Right renal cortex interstitium (tissue), 3 donors: Measurements from ENCODE around the gene TSPAN31. TPM values are rescaled to one million over a fixed set of nuclear protein-coding genes. Genes with fewer than 3 reads are reported as not detected.

Experiments
- DNase-seq, 3 donors: peaks; one replicate each; pipeline ENCODE4 v3.0.0-alpha.2; 2013; ENCODE audit warnings: low read depth in 3 of 3, low spot score in 2 of 3
- polyA plus RNA-seq, 3 donors: library from polyadenylated mRNA; unstranded; fragments of 120-200 nt; gene quantifications; one replicate each; pipeline ENCODE4 v1.2.1, GENCODE V29; 2013; ENCODE audit not compliant: insufficient read length in 3 of 3

The TSPAN31 gene
- polyA plus RNA-seq, 3 donors: 97.4 to 110 (median 109) TPM

DNA sequence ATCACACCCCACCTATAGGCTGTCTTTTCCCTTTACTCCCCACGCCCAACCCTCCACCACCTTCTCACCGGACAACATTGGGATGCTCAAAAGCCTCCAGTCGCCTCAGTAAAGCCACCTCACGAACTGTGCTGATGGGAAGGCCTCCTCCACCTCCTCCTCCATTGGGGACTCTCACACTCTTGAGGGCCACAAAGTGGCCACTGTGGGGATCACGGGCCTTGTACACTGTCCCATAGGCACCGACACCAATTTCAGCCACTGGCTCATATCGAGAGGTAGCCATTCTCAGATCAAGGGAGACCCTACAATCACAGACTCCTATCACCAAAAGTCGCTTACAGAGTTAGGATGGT lies 6.6 kb downstream of the TSPAN31 start:
- DNase-seq: no peak

GRCh38 chr12:57751788-57752667 lies 7.2 kb downstream of the TSPAN31 start, which contains the start of gene CDK4:
CDK4 (minus strand) TSS chr12:57752310; CDS start chr12:57751717, 593 bp downstream.
- DNase-seq: peak; percentile 94 to 97 (median 94)

- DNase-seq: no peak
These were observed 7.8 kb downstream of the TSPAN31 start for GRCh38 chr12:57752668-57753000.

- no peak for DNase-seq
These were observed 9.0 kb downstream of the TSPAN31 start for GRCh38 chr12:57753756-57754337.

GRCh38 chr12:57754411-57755193 lies 9.8 kb downstream of the TSPAN31 start, which contains the start of gene MARCHF9:
MARCHF9 (plus strand) TSS chr12:57755103; CDS start chr12:57755529, 426 bp downstream.
- DNase-seq: no peak

DNA sequence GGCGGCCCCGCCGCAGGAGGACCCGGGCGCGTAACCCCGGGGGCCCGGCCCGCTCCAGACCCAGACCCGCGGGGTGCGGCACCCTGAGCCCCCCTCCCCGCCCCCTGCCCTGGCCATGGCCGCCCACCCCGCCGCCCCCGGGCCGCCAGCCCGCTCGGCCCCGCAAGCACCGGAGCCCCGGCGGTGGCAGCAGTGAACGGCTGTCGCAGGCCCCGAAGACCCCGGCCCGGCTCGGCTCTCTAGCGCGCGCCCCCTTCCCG lies 10.3 kb downstream of the TSPAN31 start:
- no peak for DNase-seq

GRCh38 chr12:57755454-57756372 lies 10.9 kb downstream of the TSPAN31 start:
- no peak for DNase-seq

DNA sequence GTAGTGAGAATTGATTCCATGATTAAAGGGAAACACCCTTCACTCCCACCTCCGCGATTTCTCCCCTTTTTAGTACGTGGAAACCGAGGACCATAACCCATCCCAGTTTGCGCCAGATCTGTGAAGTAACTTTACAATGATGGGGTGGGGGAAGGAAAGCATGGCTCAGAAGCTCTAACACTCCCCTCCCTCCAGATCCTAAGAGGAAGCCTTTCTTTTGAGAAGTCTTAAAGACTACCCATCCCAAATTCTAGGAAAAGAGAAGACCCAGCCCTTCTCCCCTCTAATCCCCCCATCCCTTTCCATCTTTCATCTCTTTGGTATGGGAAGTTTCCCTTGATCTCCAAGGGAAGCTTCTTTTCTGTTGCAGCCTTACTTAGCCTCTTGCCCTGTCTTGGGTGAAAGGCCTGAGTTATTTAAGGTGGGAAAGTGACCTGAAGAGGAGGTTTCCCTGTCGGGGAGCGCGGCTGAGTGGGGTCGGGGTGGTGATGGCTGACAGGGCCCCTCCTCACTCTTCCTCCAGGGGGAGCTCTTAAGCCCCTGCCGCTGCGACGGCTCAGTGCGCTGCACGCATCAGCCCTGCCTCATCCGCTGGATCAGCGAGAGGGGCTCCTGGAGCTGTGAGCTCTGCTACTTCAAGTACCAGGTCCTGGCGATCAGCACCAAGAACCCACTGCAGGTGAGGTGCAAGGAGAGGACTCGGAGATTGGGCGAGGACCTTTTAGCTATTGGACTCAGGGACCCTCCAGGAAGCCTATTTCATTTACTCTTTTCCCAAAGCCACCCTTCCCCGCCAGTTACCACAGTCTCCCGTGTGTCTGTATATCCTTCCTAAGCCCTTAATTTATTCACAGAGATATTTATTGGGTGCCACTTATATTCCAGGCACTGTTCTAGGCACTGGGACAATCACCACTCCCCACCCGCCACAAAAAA lies 11.8 kb downstream of the TSPAN31 start:
- no peak for DNase-seq

- no peak for DNase-seq
These were observed 12.9 kb downstream of the TSPAN31 start for GRCh38 chr12:57757771-57758170.

DNA sequence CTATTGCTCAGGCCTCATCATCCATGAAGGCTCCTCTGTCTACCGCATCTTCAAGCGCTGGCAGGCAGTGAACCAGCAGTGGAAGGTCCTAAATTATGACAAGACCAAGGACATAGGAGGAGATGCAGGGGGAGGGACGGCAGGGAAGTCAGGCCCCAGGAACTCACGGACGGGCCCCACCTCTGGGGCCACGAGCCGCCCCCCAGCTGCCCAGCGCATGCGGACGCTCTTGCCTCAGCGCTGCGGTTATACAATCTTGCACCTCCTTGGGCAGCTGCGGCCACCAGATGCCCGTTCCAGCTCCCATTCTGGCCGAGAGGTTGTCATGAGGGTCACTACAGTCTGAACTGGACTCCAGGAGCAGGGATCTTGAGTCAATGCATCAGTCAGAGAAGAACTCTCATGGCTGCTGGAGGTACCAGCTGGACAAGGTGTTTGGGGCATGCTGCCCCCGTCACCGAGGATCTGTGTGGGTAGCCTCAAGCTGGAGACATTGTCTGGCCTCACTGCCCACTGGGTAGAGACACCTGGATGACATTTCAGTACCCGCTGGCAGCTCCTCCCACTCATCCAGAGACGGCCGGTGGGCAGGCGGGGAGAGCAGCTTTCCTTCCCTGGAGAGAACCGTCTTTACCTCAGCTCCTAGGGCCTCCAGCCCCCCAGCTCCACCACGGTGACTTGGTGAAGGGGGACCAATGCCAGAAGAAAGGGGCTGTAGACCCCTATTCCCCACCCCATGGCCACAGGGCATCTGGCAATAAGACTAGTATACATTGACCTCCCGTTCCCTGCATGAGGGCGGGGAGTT lies 13.9 kb downstream of the TSPAN31 start:
- DNase-seq: no peak

- DNase-seq: no peak
These were observed 14.6 kb downstream of the TSPAN31 start for GRCh38 chr12:57759360-57759980.

DNA sequence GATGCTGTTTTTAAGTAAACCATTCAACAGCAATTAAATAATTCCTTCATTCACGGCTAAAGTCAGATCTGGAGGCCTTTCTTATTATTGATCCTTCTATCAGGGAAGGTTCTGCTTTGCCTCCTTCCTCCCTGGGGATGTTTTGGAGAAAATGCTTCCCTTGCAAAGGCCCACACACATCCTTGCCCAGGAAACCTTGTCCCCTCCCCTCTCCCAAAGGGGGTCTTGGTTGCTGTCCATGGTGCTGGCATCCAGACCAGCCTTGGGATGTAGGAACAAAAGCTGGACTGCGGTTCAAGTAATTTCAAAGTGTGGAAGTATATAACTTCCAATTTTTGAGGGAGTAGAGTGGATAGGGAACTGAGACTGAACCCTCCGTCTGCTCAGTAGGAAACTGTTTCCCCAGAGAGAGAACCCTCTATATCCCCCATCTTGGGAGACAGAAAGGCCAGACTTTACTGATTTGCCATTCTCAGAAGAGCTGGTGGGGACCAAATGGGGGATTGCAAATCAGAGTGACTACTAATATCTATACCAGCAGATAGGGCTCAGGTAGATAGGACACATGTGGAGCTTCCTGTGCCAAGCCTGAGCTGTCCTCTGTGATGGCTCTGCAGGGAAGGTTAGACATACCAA lies 15.6 kb downstream of the TSPAN31 start:
- no peak for DNase-seq

DNA sequence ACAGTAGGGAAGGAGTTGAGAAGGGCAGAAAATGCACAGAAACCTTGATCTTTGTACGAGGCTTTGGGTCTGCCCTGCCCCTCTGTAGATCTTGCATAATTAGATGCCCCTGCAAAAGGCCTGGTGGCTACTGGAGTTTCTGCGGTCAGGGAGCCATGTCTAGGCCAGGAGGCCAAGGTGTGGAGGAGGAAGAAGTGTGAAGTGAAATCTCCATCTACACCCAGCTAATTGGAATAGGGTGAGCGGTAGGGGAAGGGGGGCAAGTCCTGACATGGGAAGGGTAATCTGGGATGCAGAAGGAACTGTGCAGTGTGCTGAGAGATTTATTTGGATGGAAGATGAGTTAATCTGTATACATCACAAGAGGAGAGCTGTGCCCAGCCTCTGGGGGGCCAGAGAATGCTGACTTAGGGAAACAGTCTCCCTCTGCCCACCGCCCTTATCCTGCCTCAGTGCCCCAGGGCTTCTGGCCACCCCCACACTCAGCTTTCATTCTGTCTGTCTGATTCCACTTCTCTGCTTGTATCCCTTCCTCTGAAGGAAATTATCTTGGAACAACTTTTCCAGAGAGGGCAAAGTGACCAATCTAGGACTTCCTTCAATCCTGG lies 16.7 kb downstream of the TSPAN31 start:
- DNase-seq: no peak

DNA sequence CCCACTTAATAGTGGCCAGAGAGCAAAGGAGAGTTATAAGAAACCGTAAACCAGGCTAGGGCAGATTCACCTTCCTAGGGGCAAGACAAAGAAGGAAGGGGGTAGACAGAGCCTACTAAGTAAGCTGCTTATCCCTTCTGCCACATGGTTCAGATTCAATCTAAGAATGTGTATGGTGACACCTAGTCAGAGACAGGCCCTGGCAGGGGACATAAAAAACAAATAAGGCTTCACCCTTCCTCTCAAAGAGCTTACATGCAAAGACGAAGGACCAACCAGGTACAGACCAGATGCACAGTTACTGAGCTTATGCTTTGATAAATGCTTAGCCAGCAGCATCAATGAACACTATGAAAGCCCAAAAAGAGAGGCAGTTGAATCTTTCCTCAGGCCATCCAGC lies 17.6 kb downstream of the TSPAN31 start:
- no peak for DNase-seq

DNA sequence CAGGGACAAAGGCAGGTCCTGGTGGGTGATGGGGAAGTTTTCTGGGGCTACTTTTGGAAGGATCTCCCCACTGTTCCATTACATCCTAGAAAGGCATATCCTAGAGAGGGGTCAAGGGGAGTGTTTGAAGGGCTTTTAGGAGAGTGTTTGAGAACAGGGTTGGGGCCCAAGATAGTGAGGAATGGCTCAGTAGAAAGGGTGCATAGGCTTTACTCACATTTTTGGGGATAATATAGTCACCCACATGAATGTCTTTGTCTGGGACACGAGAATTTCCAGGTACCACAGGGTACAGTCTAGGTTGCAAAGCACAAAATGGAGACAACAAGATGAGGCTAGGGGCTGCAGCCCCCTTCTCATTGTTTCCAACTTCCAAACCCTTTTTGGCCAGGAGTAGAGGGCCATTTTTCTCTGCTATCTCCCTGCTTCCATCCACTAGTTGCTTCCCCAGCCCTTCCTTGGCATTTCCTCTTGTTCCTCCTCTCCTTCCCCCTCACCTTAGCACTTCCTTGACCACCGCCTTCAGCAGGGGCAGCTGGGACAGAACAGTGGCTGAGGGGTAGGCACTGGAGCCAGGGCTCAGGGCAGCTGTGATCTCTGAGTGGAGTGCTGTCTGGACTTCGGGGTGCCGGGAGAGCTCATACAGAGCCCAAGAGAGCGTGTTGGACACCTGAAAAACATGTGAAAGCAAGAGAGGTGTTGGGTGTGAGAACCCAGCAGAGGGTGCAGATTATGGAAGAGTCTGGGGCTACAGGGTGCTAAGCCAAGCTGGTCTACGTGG lies 19.2 kb downstream of the TSPAN31 start:
- no peak for DNase-seq

- DNase-seq: no peak
These were observed 19.8 kb downstream of the TSPAN31 start for GRCh38 chr12:57764662-57765002.
